Kidney (tissue), 14 donors: Measurements from ENCODE around the gene EGLN1. TPM values are rescaled to one million over a fixed set of nuclear protein-coding genes. Genes with fewer than 3 reads are reported as not detected.

Source experiments
- DNase-seq, 5 donors: peaks; one replicate each; pipeline ENCODE4 v3.0.0-alpha.2; 2013 to 2020
- FAIRE-seq: peaks from 2 replicates; lab custom pipeline; 2012; peaks lifted over from hg19 to GRCh38; lab: Jason Lieb, UNC
- H3K27ac ChIP-seq, 2 donors: one replicate each; pipeline ENCODE4 v1.7.0; 2013; ENCODE audit warnings: low read depth in 2 of 2, low read length in 2 of 2, inconsistent platforms in 1 of 2
- H3K27me3 ChIP-seq: one replicate; pipeline ENCODE4 v1.7.1; 2013; ENCODE audit warnings: low read length, inconsistent platforms; ENCODE audit not compliant: control insufficient read depth, insufficient read depth
- H3K36me3 ChIP-seq, 3 donors: one replicate each; pipeline versions ENCODE4 v1.7.0 to v1.7.1; 2013; ENCODE audit warnings: low read length in 3 of 3, control low read depth in 1 of 3, inconsistent platforms in 1 of 3; ENCODE audit not compliant: insufficient read depth in 3 of 3, control insufficient read depth in 2 of 3
- H3K4me1 ChIP-seq, 3 donors: one replicate each; pipeline versions ENCODE4 v1.7.0 to v1.7.1; 2013; ENCODE audit warnings: low read length in 3 of 3, inconsistent platforms in 1 of 3, low read depth in 1 of 3; ENCODE audit not compliant: control insufficient read depth in 2 of 3, insufficient read depth in 2 of 3
- H3K4me3 ChIP-seq, 3 donors: one replicate each; pipeline versions ENCODE4 v1.7.0 to v1.8.1; 2013; ENCODE audit warnings: low read length in 3 of 3, control low read depth in 1 of 3, inconsistent platforms in 1 of 3
- H3K9ac ChIP-seq, 3 donors: one replicate each; pipeline versions ENCODE4 v1.7.0 to v1.7.1; 2013; ENCODE audit warnings: low read length in 3 of 3, control low read depth in 1 of 3, inconsistent platforms in 1 of 3
- H3K9me3 ChIP-seq, 3 donors: one replicate each; pipeline versions ENCODE4 v1.7.0 to v1.7.1; 2013; ENCODE audit warnings: low read length in 3 of 3, control low read depth in 1 of 3, inconsistent platforms in 1 of 3; ENCODE audit not compliant: control insufficient read depth in 2 of 3, insufficient read depth in 1 of 3
- CTCF ChIP-seq: IDR thresholded peaks from 3 replicates; pipeline ENCODE4 v1.5.1; 2012; ENCODE audit warnings: mild to moderate bottlenecking, moderate library complexity, borderline replicate concordance; ENCODE audit not compliant: insufficient read depth; ENCODE audit errors: extremely low read depth
- intact Hi-C: fragments of 100-400 bp; cut with DNase I; formaldehyde crosslinking; loops from one replicate; pipeline ENCODE4 v1.11.1; 2022
- polyA plus RNA-seq: library from polyadenylated mRNA; stranded (reverse); fragments of 350-450 nt; fragmentation: Illumina TruSeq; extraction: RNeasy Lipid Tissue Mini Kit (QIAGEN cat#74804); gene quantifications from one replicate; pipeline ENCODE4 v1.2.3, GENCODE V29; 2014; ENCODE audit warnings: low read depth, low replicate concordance; ENCODE audit not compliant: insufficient read depth
- total RNA-seq: library from RNA; stranded (reverse); fragmentation: NEBNext Ultra II Directional; extraction: Animal tissue kit (Norgen Biotek cat#: 25700); gene quantifications from one replicate; pipeline ENCODE4 v1.2.1, GENCODE V29; 2021
- donor health status: control.
- donor health status: control.
- donor health status: control.
- donor health status: control.
- donor health status: control.
- donor health status: DM: yes; HTN: yes; CAD: no.
- donor health status: Normal renal cell carcinoma (clear cell type).

Gene EGLN1
- total and polyA plus RNA-seq, 2 donors from 2014 or later, result 12.2 to 38.8 TPM

DNA sequence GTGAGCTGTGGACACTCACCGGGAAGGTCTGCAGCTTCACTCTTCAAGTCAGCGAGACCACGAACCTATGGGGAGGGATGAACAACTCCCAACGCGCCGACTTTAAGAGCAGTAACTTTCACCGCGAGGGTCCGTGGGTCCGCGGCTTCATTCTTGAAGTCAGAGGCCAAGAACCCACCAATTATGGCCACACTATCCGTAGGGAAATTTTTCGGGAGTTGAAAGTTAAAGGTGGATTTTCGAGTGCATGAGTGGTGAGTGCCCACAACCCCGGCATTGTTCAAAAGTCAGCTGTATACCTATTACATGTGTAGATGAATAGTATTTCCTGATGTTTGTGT, 104.1 kb downstream of the EGLN1 start:
- FAIRE-seq, result no peak
- intact Hi-C loops, result no loop called here
- Histone ChIP-seq H3K4me1 (no peaks in the 10 kb centered on the region), H3K36me3 (no peaks in the 10 kb centered on the region), H3K27me3 (no peaks in the 10 kb centered on the region), H3K9ac (no peak overlapping the region), H3K27ac (no peak overlapping the region), H3K9me3 (no peaks in the 10 kb centered on the region), H3K4me3 (no peak overlapping the region)
- TF ChIP-seq CTCF, result no peak
- DNase-seq, result no peak

GRCh38 chr1:231317306-231318014, 104.6 kb downstream of the EGLN1 start:
- FAIRE-seq, result no peak
- intact Hi-C loops, result no loop called here
- DNase-seq, result no peak
- Histone ChIP-seq H3K4me3 (no peak overlapping the region), H3K4me1 (no peaks in the 10 kb centered on the region), H3K27me3 (no peaks in the 10 kb centered on the region), H3K27ac (no peak overlapping the region), H3K36me3 (no peaks in the 10 kb centered on the region), H3K9me3 (no peaks in the 10 kb centered on the region), H3K9ac (no peak overlapping the region)
- TF ChIP-seq CTCF, result no peak

DNA sequence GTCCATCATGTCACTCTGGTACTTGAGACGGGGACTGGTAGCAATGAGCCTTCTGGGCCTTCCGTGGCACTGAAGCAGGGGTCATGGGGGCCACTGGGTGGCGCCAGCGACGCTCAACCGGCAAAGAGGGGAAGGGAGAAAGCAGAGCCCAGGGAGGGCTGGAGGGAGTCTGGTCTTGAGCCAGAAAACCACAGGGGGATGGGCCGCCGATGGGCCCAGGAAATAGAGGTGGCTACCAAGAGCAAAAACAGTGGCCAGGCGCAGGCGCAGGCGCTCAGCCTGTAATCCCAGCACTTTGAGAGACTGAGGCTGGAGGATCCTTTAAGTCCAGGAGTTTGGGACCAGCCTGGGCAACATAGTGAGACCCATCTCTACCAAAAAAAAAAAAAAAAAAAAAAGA, 106.2 kb downstream of the EGLN1 start:
- intact Hi-C loops, result no loop called here
- no peak overlapping the region for H3K9ac ChIP-seq
- no peak for FAIRE-seq
- peak; percentile 45 for TF ChIP-seq CTCF
- no peaks in the 10 kb centered on the region for H3K27me3 ChIP-seq
- no peaks in the 10 kb centered on the region for H3K36me3 ChIP-seq
- H3K4me1 ChIP-seq, result no peaks in the 10 kb centered on the region
- H3K27ac ChIP-seq, result no peak overlapping the region
- DNase-seq, result peak in 1 of 5 donors; percentile 17
- H3K9me3 ChIP-seq, result no peaks in the 10 kb centered on the region
- no peak overlapping the region for H3K4me3 ChIP-seq

Other genes with a start within 250 kb of the EGLN1 start
- 31.2 TPM for gene GNPAT, start 181.1 kb downstream of the EGLN1 start, total RNA-seq
- 33.7 TPM for gene GNPAT, start 181.1 kb downstream of the EGLN1 start, polyA plus RNA-seq
- 17.7 TPM for gene EXOC8, start 84.4 kb downstream of the EGLN1 start, total RNA-seq
- gene EXOC8, start 84.4 kb downstream of the EGLN1 start, polyA plus RNA-seq, result 4.3 TPM
- gene SPRTN, start 84.0 kb downstream of the EGLN1 start, total RNA-seq, result 8.9 TPM
- 5.3 TPM for gene SPRTN, start 84.0 kb downstream of the EGLN1 start, polyA plus RNA-seq
- 42.3 TPM for gene TSNAX, start 106.4 kb upstream of the EGLN1 start, total RNA-seq
- 27.1 TPM for gene TSNAX, start 106.4 kb upstream of the EGLN1 start, polyA plus RNA-seq
- gene DISC1, start 204.5 kb upstream of the EGLN1 start, total RNA-seq, result 15.9 TPM
- 0.80 TPM for gene DISC1, start 204.5 kb upstream of the EGLN1 start, polyA plus RNA-seq